Trophoblast cell (in vitro differentiated cells and primary cell): ENCODE results near the gene SHQ1.

Experiments used
- DNase-seq, 2 donors: peaks; one replicate each; pipeline ENCODE4 v3.0.0-alpha.2; 2016
- H2AFZ ChIP-seq: 2 replicates; pipeline ENCODE4 v1.6.1; 2013; ENCODE audit warnings: low read length, moderate library complexity, mild to moderate bottlenecking; ENCODE audit not compliant: insufficient read depth, poor library complexity
- H2AK5ac ChIP-seq: 2 replicates; pipeline ENCODE4 v1.6.1; 2013; ENCODE audit warnings: mild to moderate bottlenecking, low read length
- H2BK120ac ChIP-seq: 2 replicates; pipeline ENCODE4 v1.6.1; 2013; ENCODE audit warnings: low read length, mild to moderate bottlenecking, moderate library complexity; ENCODE audit not compliant: insufficient read depth, poor library complexity
- H2BK12ac ChIP-seq: 2 replicates; pipeline ENCODE4 v1.6.1; 2013; ENCODE audit warnings: mild to moderate bottlenecking, low read length, moderate library complexity
- H2BK5ac ChIP-seq: 2 replicates; pipeline ENCODE4 v1.6.1; 2013; ENCODE audit warnings: low read length, low read depth, moderate library complexity, mild to moderate bottlenecking; ENCODE audit not compliant: poor library complexity
- H3K14ac ChIP-seq: 2 replicates; pipeline ENCODE4 v1.6.1; 2013; ENCODE audit warnings: mild to moderate bottlenecking, low read length
- H3K18ac ChIP-seq: 2 replicates; pipeline ENCODE4 v1.6.1; 2013; ENCODE audit warnings: mild to moderate bottlenecking, low read length
- H3K23ac ChIP-seq: 2 replicates; pipeline ENCODE4 v1.6.1; 2013; ENCODE audit warnings: low read length
- H3K27ac ChIP-seq: 2 replicates; pipeline ENCODE4 v1.5.1; 2013; ENCODE audit warnings: low read depth, mild to moderate bottlenecking, inconsistent platforms, low read length, moderate library complexity
- H3K27me3 ChIP-seq: 2 replicates; pipeline ENCODE4 v1.6.1; 2013; ENCODE audit warnings: inconsistent platforms, mild to moderate bottlenecking, low read length, moderate library complexity; ENCODE audit not compliant: insufficient read depth
- H3K36me3 ChIP-seq, 2 experiments: 1 replicate in 1 of 2; 2 replicates in 1 of 2; pipeline ENCODE4 v1.6.1; 2013; ENCODE audit warnings: low read length in 2 of 2, mild to moderate bottlenecking in 2 of 2, moderate library complexity in 1 of 2; ENCODE audit not compliant: insufficient read depth in 2 of 2, control insufficient read depth in 1 of 2
- H3K4ac ChIP-seq: 2 replicates; pipeline ENCODE4 v1.6.1; 2013; ENCODE audit warnings: low read depth, mild to moderate bottlenecking, low read length, moderate library complexity
- H3K4me1 ChIP-seq, 2 experiments: 1 replicate in 1 of 2; 2 replicates in 1 of 2; pipeline ENCODE4 v1.6.1; 2013; ENCODE audit warnings: low read length in 2 of 2, mild to moderate bottlenecking in 2 of 2, moderate library complexity in 1 of 2; ENCODE audit not compliant: insufficient read depth in 2 of 2, control insufficient read depth in 1 of 2
- H3K4me2 ChIP-seq: 2 replicates; pipeline ENCODE4 v1.6.1; 2013; ENCODE audit warnings: inconsistent platforms, mild to moderate bottlenecking, low read length, moderate library complexity
- H3K4me3 ChIP-seq: 2 replicates; pipeline ENCODE4 v1.5.1; 2013; ENCODE audit warnings: mild to moderate bottlenecking, low read depth, low read length, inconsistent platforms
- H3K79me1 ChIP-seq: one replicate; pipeline ENCODE4 v1.6.1; 2013; ENCODE audit warnings: low read length
- H3K79me2 ChIP-seq: 2 replicates; pipeline ENCODE4 v1.6.1; 2013; ENCODE audit warnings: low read length, mild to moderate bottlenecking; ENCODE audit not compliant: control insufficient read depth, insufficient read depth, poor library complexity
- H3K9ac ChIP-seq: 2 replicates; pipeline ENCODE4 v1.6.1; 2013; ENCODE audit warnings: mild to moderate bottlenecking, low read length
- H3K9me3 ChIP-seq: 2 replicates; pipeline ENCODE4 v1.6.1; 2013; ENCODE audit warnings: low read depth, mild to moderate bottlenecking, control low read depth, inconsistent platforms, low read length; ENCODE audit not compliant: insufficient read depth
- H4K12ac ChIP-seq: 2 replicates; pipeline ENCODE4 v1.6.1; 2013; ENCODE audit warnings: low read depth, mild to moderate bottlenecking, low read length, moderate library complexity
- H4K8ac ChIP-seq: 2 replicates; pipeline ENCODE4 v1.6.1; 2013; ENCODE audit warnings: low read depth, mild to moderate bottlenecking, low read length, moderate library complexity
- H4K91ac ChIP-seq: one replicate; pipeline ENCODE4 v1.6.1; 2013; ENCODE audit warnings: low read depth, mild to moderate bottlenecking, low read length, moderate library complexity
- WGBS: extraction: QIAGEN DNeasy Blood & Tissue Kit; methylation state at CpG from one replicate; pipeline ENCODE4 v1.1.7; 2013; ENCODE audit warnings: missing lambda C conversion rate; ENCODE audit not compliant: insufficient read length, insufficient coverage; ENCODE audit errors: extremely low coverage; 5-methylcytosine and 5-hydroxymethylcytosine counted together

SHQ1 gene

DNA sequence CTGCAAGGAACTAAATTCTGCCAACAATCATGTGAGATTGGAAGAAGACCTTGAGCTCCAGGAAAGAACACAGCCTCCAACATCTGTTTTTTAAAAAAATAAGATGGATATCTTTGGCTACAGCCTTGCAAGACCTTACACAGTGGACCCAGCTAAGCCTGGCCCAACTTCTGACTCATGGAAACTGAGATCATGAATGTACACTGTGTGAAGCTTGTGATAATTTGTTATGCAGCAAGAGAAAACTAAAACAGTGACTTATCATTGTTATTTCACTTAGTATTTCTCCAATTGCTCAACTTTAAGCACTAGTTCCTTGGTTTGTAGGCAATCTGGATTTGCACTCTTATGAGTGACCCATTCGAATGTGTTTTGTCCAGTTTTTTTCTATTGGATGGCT is 29.3 kb downstream of the SHQ1 start:
- no peak overlapping the region for H3K9ac ChIP-seq
- no peak overlapping the region for H3K23ac ChIP-seq
- no peak overlapping the region for H2BK120ac ChIP-seq
- no peak overlapping the region for H4K12ac ChIP-seq
- no CpG with 5 or more reads among the region's 1 CpG for WGBS
- no peak overlapping the region for H3K27ac ChIP-seq
- DNase-seq = no peak
- H3K36me3 ChIP-seq = no peaks in the 10 kb centered on the region
- H3K79me1 ChIP-seq = peaks cover 2% of the 10 kb centered on the region
- H3K79me2 ChIP-seq = no peaks in the 10 kb centered on the region
- H3K18ac ChIP-seq = no peak overlapping the region
- no peak overlapping the region for H4K8ac ChIP-seq
- H3K14ac ChIP-seq = no peak overlapping the region
- H3K27me3 ChIP-seq = no peaks in the 10 kb centered on the region
- H3K4ac ChIP-seq = no peak overlapping the region
- H2AFZ ChIP-seq = no peak overlapping the region
- H2BK12ac ChIP-seq = no peak overlapping the region
- no peak overlapping the region for H2AK5ac ChIP-seq
- H4K91ac ChIP-seq = no peak overlapping the region
- no peak overlapping the region for H2BK5ac ChIP-seq
- no peak overlapping the region for H3K4me2 ChIP-seq
- H3K4me3 ChIP-seq = no peak overlapping the region
- H3K9me3 ChIP-seq = no peaks in the 10 kb centered on the region
- H3K4me1 ChIP-seq = no peaks in the 10 kb centered on the region

- no peak overlapping the region for H3K27ac ChIP-seq
- H3K18ac ChIP-seq = no peak overlapping the region
These were observed 30.0 kb downstream of the SHQ1 start for GRCh38 chr3:72818092-72818773.

DNA sequence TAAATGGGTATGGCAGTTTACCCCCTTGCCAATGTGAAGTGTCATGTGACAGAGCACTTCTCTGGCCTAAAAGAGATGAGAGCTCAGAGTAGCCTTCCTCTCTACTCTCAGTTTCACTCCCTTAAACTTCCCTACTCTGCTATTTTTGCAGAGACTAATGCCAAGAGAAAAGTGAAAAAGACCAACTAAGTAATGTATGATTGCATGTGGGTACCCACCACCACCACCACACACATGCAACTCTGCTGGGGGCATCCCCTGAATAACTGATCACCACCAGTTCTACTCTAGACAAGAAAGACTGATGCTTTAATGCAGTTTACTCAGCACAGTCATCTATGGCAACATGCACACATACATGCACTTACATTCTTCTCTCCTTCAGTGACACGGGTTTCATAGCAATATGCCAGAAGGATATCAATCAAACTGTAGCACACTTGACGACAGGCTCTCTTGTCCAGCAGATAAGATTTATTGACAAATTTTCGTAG is 31.3 kb downstream of the SHQ1 start:
- no peak for DNase-seq
- Histone ChIP-seq H3K4me3 (no peak overlapping the region), H3K4me1 (no peaks in the 10 kb centered on the region), H3K9ac (no peak overlapping the region), H4K91ac (no peak overlapping the region), H3K18ac (no peak overlapping the region), H4K12ac (no peak overlapping the region), H4K8ac (no peak overlapping the region), H3K4me2 (no peak overlapping the region), H2AFZ (no peak overlapping the region), H2BK12ac (no peak overlapping the region), H2BK5ac (no peak overlapping the region), H3K79me1 (peaks cover 2% of the 10 kb centered on the region), H3K36me3 (no peaks in the 10 kb centered on the region), H3K27me3 (no peaks in the 10 kb centered on the region), H3K23ac (no peak overlapping the region), H3K9me3 (no peaks in the 10 kb centered on the region), H3K27ac (no peak overlapping the region), H3K4ac (no peak overlapping the region), H3K14ac (no peak overlapping the region), H2BK120ac (no peak overlapping the region), H3K79me2 (no peaks in the 10 kb centered on the region), H2AK5ac (no peak overlapping the region)
- WGBS = no CpG with 5 or more reads among the region's 3 CpGs

More at GRCh38 chr3:72818092-72818773, 30.0 kb downstream of the SHQ1 start:
- H2BK5ac ChIP-seq = no peak overlapping the region
- H3K36me3 ChIP-seq = no peaks in the 10 kb centered on the region
- H3K4me2 ChIP-seq = no peak overlapping the region
- H2BK120ac ChIP-seq = no peak overlapping the region
- H3K4me1 ChIP-seq = no peaks in the 10 kb centered on the region
- H3K79me2 ChIP-seq = no peaks in the 10 kb centered on the region
- H3K79me1 ChIP-seq = peaks cover 2% of the 10 kb centered on the region
- H3K9me3 ChIP-seq = no peaks in the 10 kb centered on the region
- no peak overlapping the region for H3K14ac ChIP-seq
- no CpG with 5 or more reads among the region's 3 CpGs for WGBS
- H3K4me3 ChIP-seq = no peak overlapping the region
- no peaks in the 10 kb centered on the region for H3K27me3 ChIP-seq
- no peak overlapping the region for H3K23ac ChIP-seq
- no peak overlapping the region for H4K8ac ChIP-seq
- DNase-seq = peak in 1 of 2 donors; percentile 41
- no peak overlapping the region for H2AFZ ChIP-seq
- H3K4ac ChIP-seq = no peak overlapping the region
- H2AK5ac ChIP-seq = no peak overlapping the region
- no peak overlapping the region for H4K12ac ChIP-seq
- no peak overlapping the region for H3K9ac ChIP-seq
- H2BK12ac ChIP-seq = no peak overlapping the region
- no peak overlapping the region for H4K91ac ChIP-seq

- H3K18ac ChIP-seq = no peak overlapping the region
- H3K4me2 ChIP-seq = no peak overlapping the region
- H2AFZ ChIP-seq = no peak overlapping the region
- H2BK5ac ChIP-seq = no peak overlapping the region
- H2AK5ac ChIP-seq = no peak overlapping the region
- no peak overlapping the region for H3K14ac ChIP-seq
- H3K79me2 ChIP-seq = no peaks in the 10 kb centered on the region
- H3K27ac ChIP-seq = no peak overlapping the region
- H2BK12ac ChIP-seq = no peak overlapping the region
- H3K9ac ChIP-seq = no peak overlapping the region
- no peak overlapping the region for H3K23ac ChIP-seq
- H4K8ac ChIP-seq = no peak overlapping the region
- H3K4ac ChIP-seq = no peak overlapping the region
- no peaks in the 10 kb centered on the region for H3K36me3 ChIP-seq
- H3K79me1 ChIP-seq = no peaks in the 10 kb centered on the region
- no CpG with 5 or more reads among the region's 3 CpGs for WGBS
- no peak overlapping the region for H4K12ac ChIP-seq
- no peak overlapping the region for H4K91ac ChIP-seq
- DNase-seq = no peak
- H3K9me3 ChIP-seq = no peaks in the 10 kb centered on the region
- no peak overlapping the region for H2BK120ac ChIP-seq
- H3K4me3 ChIP-seq = no peak overlapping the region
- no peaks in the 10 kb centered on the region for H3K27me3 ChIP-seq
- H3K4me1 ChIP-seq = no peaks in the 10 kb centered on the region
These were observed 33.9 kb downstream of the SHQ1 start for GRCh38 chr3:72814308-72814707.
